Measurements from ENCODE around the gene RGP1. TPM values are rescaled to one million over a fixed set of nuclear protein-coding genes. Genes with fewer than 3 reads are reported as not detected.

Gene RGP1
- total and polyA plus RNA-seq, 9 of the 15 experiments (the other 6 are each of a cell fraction or from before 2014, with no cell fraction given) = 0.42 to 13.8 (median 6.7) TPM

DNA sequence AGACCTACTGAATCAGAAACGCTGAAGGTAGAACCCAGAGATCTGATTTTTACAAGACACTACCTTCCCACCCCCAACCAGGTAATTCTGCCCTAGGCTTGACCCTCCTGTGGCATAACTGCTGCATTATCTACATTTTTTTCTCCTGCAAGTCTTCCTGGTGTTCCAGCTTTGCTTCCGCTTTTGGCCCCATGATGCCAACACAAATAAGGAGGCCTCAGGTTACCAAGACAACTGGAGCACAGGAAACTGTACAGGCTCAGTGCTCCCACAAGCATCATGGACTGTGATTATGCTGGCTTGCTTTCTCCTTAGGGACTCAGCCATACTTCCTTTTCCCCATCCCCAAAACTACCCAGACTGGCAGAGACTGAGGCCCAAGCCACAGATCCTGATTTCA lies 11.6 kb downstream of the RGP1 start:
- H2AFZ ChIP-seq (ENCODE audit: low read depth, low read length) = no peak overlapping the region
- H3K36me3 ChIP-seq (ENCODE audit: control insufficient read depth, insufficient read depth, low read length) = no peaks in the 10 kb centered on the region
- no peak overlapping the region for H3K9ac ChIP-seq (ENCODE audit: insufficient read depth in 1 of 2, low read depth in 2 of 2, low read length in 2 of 2)
- TF ChIP-seq, protein P1, sequence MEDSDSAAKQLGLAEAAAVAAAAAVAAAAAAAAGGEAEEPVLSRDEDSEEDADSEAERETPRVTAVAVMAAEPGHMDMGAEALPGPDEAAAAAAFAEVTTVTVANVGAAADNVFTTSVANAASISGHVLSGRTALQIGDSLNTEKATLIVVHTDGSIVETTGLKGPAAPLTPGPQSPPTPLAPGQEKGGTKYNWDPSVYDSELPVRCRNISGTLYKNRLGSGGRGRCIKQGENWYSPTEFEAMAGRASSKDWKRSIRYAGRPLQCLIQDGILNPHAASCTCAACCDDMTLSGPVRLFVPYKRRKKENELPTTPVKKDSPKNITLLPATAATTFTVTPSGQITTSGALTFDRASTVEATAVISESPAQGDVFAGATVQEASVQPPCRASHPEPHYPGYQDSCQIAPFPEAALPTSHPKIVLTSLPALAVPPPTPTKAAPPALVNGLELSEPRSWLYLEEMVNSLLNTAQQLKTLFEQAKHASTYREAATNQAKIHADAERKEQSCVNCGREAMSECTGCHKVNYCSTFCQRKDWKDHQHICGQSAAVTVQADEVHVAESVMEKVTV (CRISPR knock-in tag; IDR thresholded peaks at IDR 0.05) = no peak
- TF ChIP-seq CC2D1A (IDR thresholded peaks at IDR 0.05) (no peak), SMARCA5 (IDR thresholded peaks at IDR 0.05) (no peak), ZNF134 (CRISPR knock-in tag; conservative IDR thresholded peaks at IDR 0.05) (no peak), ZC3H8 (IDR thresholded peaks at IDR 0.05) (no peak), SAFB2 (IDR thresholded peaks at IDR 0.05; ENCODE audit: borderline replicate concordance, low read depth, low read length, severe bottlenecking) (no peak), ZNF436 (CRISPR knock-in tag; IDR thresholded peaks at IDR 0.05) (no peak), NR3C1 (CRISPR knock-in tag; IDR thresholded peaks at IDR 0.05) (no peak), HNRNPLL (IDR thresholded peaks at IDR 0.05; ENCODE audit: low read depth, low read length, poor library complexity, severe bottlenecking) (no peak), CTBP1 (IDR thresholded peaks at IDR 0.05; ENCODE audit: borderline replicate concordance) (no peak)
- TF ChIP-seq, protein P2, sequence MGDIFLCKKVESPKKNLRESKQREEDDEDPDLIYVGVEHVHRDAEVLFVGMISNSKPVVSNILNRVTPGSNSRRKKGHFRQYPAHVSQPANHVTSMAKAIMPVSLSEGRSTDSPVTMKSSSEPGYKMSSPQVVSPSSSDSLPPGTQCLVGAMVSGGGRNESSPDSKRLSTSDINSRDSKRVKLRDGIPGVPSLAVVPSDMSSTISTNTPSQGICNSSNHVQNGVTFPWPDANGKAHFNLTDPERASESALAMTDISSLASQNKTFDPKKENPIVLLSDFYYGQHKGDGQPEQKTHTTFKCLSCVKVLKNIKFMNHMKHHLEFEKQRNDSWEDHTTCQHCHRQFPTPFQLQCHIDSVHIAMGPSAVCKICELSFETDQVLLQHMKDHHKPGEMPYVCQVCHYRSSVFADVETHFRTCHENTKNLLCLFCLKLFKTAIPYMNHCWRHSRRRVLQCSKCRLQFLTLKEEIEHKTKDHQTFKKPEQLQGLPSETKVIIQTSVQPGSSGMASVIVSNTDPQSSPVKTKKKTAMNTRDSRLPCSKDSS (IDR thresholded peaks at IDR 0.05; ENCODE audit: low read depth, partially characterized antibody) = no peak
- H3K27ac ChIP-seq (ENCODE audit: extremely low read depth, low read depth, low read length) = no peak overlapping the region
- 86% methylated on average over 2 of the region's 2 CpGs for WGBS (ENCODE audit: insufficient coverage, low coverage, missing lambda C conversion rate)
- H3K9me1 ChIP-seq (ENCODE audit: control insufficient read depth, insufficient read depth, low read length) = no peaks in the 10 kb centered on the region
- H3K4me3 ChIP-seq = no peak overlapping the region
- ChIA-PET POLR2A (interaction anchor here (0.6 to 1.2 kb wide), 2 partner anchors 11 to 75 kb away, joined by 3 to 5 read pairs; no protein-coding TSS in a partner anchor), CTCF (ENCODE audit: low intra/inter-chr PET ratio) (no interaction called here)
- no peak overlapping the region for H3K4me2 ChIP-seq (ENCODE audit: insufficient read depth, low read length)
- peaks cover 0 to 9% of the 10 kb centered on the region in 2 experiments; a peak in 3 of 5 replicates for H3K4me1 ChIP-seq (replicated peaks in 1 of 2; ENCODE audit: control insufficient read depth in 2 of 2, insufficient read depth in 2 of 2, low read length in 2 of 2)
- no TSS peak for BruUV-seq (replicated peaks)
- no peak for DNase-seq (ENCODE audit: extremely low read depth in 1 of 4, low spot score in 3 of 4)
- no peaks in the 10 kb centered on the region for H4K20me1 ChIP-seq (replicated peaks; ENCODE audit: control insufficient read depth, insufficient read depth, low read length)
- no peak for FAIRE-seq
- H3K27me3 ChIP-seq (ENCODE audit: control insufficient read depth in 2 of 2, insufficient read depth in 2 of 2, low read length in 2 of 2) = no peaks in the 10 kb centered on the region
- no peak for ATAC-seq
- H3K9me3 ChIP-seq (replicated peaks; ENCODE audit: control insufficient read depth, insufficient read depth, low read depth, low read length) = no peaks in the 10 kb centered on the region
- peaks cover 53% of the 10 kb centered on the region for H3K79me2 ChIP-seq (ENCODE audit: control insufficient read depth, insufficient read depth, low read length)
- intact Hi-C loops (cut with micrococcal nuclease) (no loop called here), in situ Hi-C loops (cut with MboI) (no loop called here)
